Measurements from ENCODE around the gene HCK. TPM values are rescaled to one million over a fixed set of nuclear protein-coding genes. Genes with fewer than 3 reads are reported as not detected.

Gene HCK
- total RNA-seq, 2 donors from 2014 or later, result 0.24 to 0.40 TPM

DNA sequence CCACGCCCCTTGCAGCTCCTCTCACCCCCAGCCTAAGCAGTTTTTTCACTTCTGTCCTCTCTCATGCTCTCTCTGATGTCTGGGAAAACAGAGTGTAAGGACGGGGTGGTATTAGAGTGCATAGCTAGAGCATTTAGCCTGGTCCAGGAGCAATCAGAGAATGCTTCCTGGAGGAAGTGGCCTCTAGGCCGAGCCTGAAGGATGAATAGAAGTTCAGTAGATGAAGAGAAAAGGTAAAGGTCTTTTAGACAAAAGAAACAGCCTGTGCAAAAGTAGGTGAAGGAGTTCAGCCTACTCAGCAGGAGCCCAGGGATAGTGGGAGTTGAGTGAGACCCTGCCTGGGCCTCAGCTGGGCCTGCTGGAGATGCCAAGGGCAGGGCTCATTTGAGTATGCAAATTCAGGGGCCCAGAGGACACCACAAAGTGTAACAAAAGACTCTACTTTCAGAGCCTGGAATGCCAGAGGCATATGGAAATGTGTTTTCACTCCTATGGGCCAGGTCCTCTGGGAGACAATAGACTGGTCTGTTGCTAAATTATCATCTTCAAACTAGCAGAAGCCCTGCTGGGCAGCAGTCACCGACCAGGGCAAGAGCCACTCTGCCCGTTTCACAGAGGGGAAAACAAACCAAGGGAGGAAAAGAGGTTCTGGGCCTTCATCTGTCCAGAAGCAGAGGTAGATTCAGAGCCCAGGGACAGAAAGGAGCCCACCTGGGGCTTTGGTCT lies 37.8 kb downstream of the HCK start:
- Mint-ChIP-seq H3K4me1 (peaks cover 11% of the 10 kb centered on the region), H3K9me3 (no peaks in the 10 kb centered on the region), H3K36me3 (ENCODE audit: low read depth) (no peaks in the 10 kb centered on the region), H3K27me3 (ENCODE audit: insufficient read depth) (peaks cover 12% of the 10 kb centered on the region), H3K27ac (peak overlapping the region; percentile 85), H3K4me3 (no peak overlapping the region)
- no peak overlapping the region for H3K4me3 ChIP-seq (ENCODE audit: low read length)
- TF ChIP-seq, protein P1, sequence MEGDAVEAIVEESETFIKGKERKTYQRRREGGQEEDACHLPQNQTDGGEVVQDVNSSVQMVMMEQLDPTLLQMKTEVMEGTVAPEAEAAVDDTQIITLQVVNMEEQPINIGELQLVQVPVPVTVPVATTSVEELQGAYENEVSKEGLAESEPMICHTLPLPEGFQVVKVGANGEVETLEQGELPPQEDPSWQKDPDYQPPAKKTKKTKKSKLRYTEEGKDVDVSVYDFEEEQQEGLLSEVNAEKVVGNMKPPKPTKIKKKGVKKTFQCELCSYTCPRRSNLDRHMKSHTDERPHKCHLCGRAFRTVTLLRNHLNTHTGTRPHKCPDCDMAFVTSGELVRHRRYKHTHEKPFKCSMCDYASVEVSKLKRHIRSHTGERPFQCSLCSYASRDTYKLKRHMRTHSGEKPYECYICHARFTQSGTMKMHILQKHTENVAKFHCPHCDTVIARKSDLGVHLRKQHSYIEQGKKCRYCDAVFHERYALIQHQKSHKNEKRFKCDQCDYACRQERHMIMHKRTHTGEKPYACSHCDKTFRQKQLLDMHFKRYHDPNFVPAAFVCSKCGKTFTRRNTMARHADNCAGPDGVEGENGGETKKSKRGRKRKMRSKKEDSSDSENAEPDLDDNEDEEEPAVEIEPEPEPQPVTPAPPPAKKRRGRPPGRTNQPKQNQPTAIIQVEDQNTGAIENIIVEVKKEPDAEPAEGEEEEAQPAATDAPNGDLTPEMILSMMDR (conservative IDR thresholded peaks at IDR 0.05), result no peak
- no peaks in the 10 kb centered on the region for H3K4me1 ChIP-seq (ENCODE audit: control insufficient read depth, insufficient read depth, low read length)
- no peaks in the 10 kb centered on the region for H3K36me3 ChIP-seq (ENCODE audit: control insufficient read depth, insufficient read depth, low read length)
- H3K27ac ChIP-seq (ENCODE audit: low read depth, low read length), result no peak overlapping the region
- H3K9ac ChIP-seq (ENCODE audit: extremely low read depth, low read length, poor library complexity, severe bottlenecking), result no peak overlapping the region
- no peaks in the 10 kb centered on the region for H3K27me3 ChIP-seq (ENCODE audit: control insufficient read depth, insufficient read depth, low read length, poor library complexity, severe bottlenecking)
- no peaks in the 10 kb centered on the region for H3K9me3 ChIP-seq (ENCODE audit: control insufficient read depth, low read length)
- DNase-seq, result peak; percentile 85
- 47 to 57% methylated on average over 5 of the region's 5 CpGs for WGBS, 2 experiments (ENCODE audit: insufficient coverage in 1 of 2, insufficient read length in 1 of 2)

DNA sequence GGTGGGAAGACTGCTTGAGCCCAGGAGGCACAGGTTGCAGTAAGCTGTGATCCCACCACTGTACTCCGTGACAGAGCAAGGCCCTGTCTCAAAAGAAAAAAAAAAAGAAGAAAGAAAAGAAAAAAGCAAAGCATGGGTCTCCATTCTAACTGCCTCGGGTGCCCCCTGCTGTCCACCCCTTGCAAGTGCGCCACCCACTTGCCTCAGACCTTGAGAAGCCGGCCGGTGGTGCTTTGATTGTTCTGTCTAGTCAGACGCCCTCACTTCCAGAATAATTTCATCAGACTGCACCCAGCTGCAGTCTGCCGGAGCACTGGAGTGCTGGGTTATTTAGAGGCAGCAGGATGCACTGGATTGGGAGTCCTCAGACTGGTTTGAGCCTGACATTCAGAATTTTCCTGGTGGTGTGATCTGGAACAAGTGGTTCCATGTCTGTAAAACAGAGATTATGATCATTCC lies 39.9 kb downstream of the HCK start:
- no peaks in the 10 kb centered on the region for H3K36me3 Mint-ChIP-seq (ENCODE audit: low read depth)

DNA sequence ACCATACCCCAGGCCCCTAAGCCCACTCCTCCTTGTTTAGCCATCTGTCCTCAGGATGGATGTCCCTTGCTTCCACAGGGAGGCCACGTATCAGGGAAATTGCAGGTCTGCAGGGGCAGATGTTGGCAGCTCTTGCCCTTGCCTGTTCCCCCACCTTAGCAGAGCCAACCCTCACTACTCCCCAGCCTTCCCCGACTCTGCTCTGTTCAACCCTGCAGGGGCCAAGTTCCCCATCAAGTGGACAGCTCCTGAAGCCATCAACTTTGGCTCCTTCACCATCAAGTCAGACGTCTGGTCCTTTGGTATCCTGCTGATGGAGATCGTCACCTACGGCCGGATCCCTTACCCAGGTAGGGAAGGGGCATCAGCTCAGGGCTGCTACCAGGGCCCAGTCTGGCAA lies 46.7 kb downstream of the HCK start:
- H3K9me3 ChIP-seq (ENCODE audit: control insufficient read depth, low read length), result no peaks in the 10 kb centered on the region
- no peak overlapping the region for H3K27ac Mint-ChIP-seq
- TF ChIP-seq, protein P1 (conservative IDR thresholded peaks at IDR 0.05), result no peak
- DNase-seq, result no peak
- H3K9me3 Mint-ChIP-seq, result no peaks in the 10 kb centered on the region
- H3K4me3 Mint-ChIP-seq, result no peak overlapping the region
- H3K36me3 ChIP-seq (ENCODE audit: control insufficient read depth, insufficient read depth, low read length), result no peaks in the 10 kb centered on the region
- no peak overlapping the region for H3K9ac ChIP-seq (ENCODE audit: extremely low read depth, low read length, poor library complexity, severe bottlenecking)
- peaks cover 28% of the 10 kb centered on the region for H3K27me3 ChIP-seq (ENCODE audit: control insufficient read depth, insufficient read depth, low read length, poor library complexity, severe bottlenecking)
- H3K27me3 Mint-ChIP-seq (ENCODE audit: insufficient read depth), result peaks cover 44% of the 10 kb centered on the region
- no peak overlapping the region for H3K4me3 ChIP-seq (ENCODE audit: low read length)
- H3K36me3 Mint-ChIP-seq (ENCODE audit: low read depth), result no peaks in the 10 kb centered on the region
- no peaks in the 10 kb centered on the region for H3K4me1 Mint-ChIP-seq
- 86 to 90% methylated on average over 6 of the region's 6 CpGs for WGBS, 2 experiments (ENCODE audit: insufficient coverage in 1 of 2, insufficient read length in 1 of 2)
- no peak overlapping the region for H3K27ac ChIP-seq (ENCODE audit: low read depth, low read length)
- H3K4me1 ChIP-seq (ENCODE audit: control insufficient read depth, insufficient read depth, low read length), result no peaks in the 10 kb centered on the region

More for the DNA sequence above, 39.9 kb downstream of the HCK start:
- H3K27ac Mint-ChIP-seq, result peak overlapping the region; percentile 56
- no peaks in the 10 kb centered on the region for H3K4me1 ChIP-seq (ENCODE audit: control insufficient read depth, insufficient read depth, low read length)
- no peak overlapping the region for H3K9ac ChIP-seq (ENCODE audit: extremely low read depth, low read length, poor library complexity, severe bottlenecking)
- H3K9me3 ChIP-seq (ENCODE audit: control insufficient read depth, low read length), result no peaks in the 10 kb centered on the region
- no peak overlapping the region for H3K27ac ChIP-seq (ENCODE audit: low read depth, low read length)
- no peaks in the 10 kb centered on the region for H3K36me3 ChIP-seq (ENCODE audit: control insufficient read depth, insufficient read depth, low read length)
- peaks cover 11% of the 10 kb centered on the region for H3K4me1 Mint-ChIP-seq
- 3 to 14% methylated on average over 5 to 7 of the region's 7 CpGs for WGBS, 2 experiments (ENCODE audit: insufficient coverage in 1 of 2, insufficient read length in 1 of 2)
- TF ChIP-seq, protein P1 (conservative IDR thresholded peaks at IDR 0.05), result peak; percentile 100
- no peaks in the 10 kb centered on the region for H3K9me3 Mint-ChIP-seq
- H3K4me3 ChIP-seq (ENCODE audit: low read length), result no peak overlapping the region
- H3K4me3 Mint-ChIP-seq, result no peak overlapping the region
- DNase-seq, result peak; percentile 96
- no peaks in the 10 kb centered on the region for H3K27me3 ChIP-seq (ENCODE audit: control insufficient read depth, insufficient read depth, low read length, poor library complexity, severe bottlenecking)
- H3K27me3 Mint-ChIP-seq (ENCODE audit: insufficient read depth), result peaks cover 15% of the 10 kb centered on the region
